Left lung (tissue), 10 donors: Measurements from ENCODE around the gene UBE2Q1. TPM values are rescaled to one million over a fixed set of nuclear protein-coding genes. Genes with fewer than 3 reads are reported as not detected.

Experiments
- ATAC-seq: fragments of 200-7000 bp; cut with Tn5 transposase; one replicate; pipeline ENCODE4 v1.9.1; 2020; ENCODE audit warnings: moderate library complexity
- DNase-seq, 4 donors: peaks; one replicate each; pipeline ENCODE4 v3.0.0-alpha.2; 2013 to 2020
- H3K27ac ChIP-seq, 2 donors: fragments of 200-600 bp; sonication (generic) in 1 of 2; one replicate each; pipeline versions ENCODE4 v1.5.0 to v1.8.0; 2020 to 2021
- H3K27me3 ChIP-seq, 2 donors: fragments of 200-600 bp; sonication (generic) in 1 of 2; one replicate each; pipeline versions ENCODE4 v1.5.0 to v1.8.0; 2020 to 2021
- H3K36me3 ChIP-seq, 2 donors: fragments of 200-600 bp; sonication (generic) in 1 of 2; one replicate each; pipeline versions ENCODE4 v1.5.0 to v1.8.0; 2020 to 2021
- H3K4me1 ChIP-seq, 2 donors: fragments of 200-600 bp; one replicate each; pipeline ENCODE4 v1.8.0; 2021
- H3K4me3 ChIP-seq, 2 donors: fragments of 200-600 bp; sonication (generic) in 1 of 2; one replicate each; pipeline versions ENCODE4 v1.5.0 to v1.8.0; 2020 to 2021; ENCODE audit warnings: mild to moderate bottlenecking in 1 of 2
- H3K9me3 ChIP-seq, 2 donors: fragments of 200-600 bp; sonication (generic) in 1 of 2; one replicate each; pipeline versions ENCODE4 v1.5.0 to v1.8.0; 2020 to 2021
- CTCF ChIP-seq, 2 donors: fragments of 200-600 bp; sonication (generic) in 1 of 2; IDR thresholded peaks; one replicate each; pipeline versions ENCODE4 v1.5.0 to v1.8.0; 2021; ENCODE audit warnings: antibody characterized with exemption in 2 of 2
- intact Hi-C, 2 donors: fragments of 100-400 bp; cut with DNase I; formaldehyde crosslinking; loops; one replicate each; pipeline versions ENCODE4 v1.11.2 to v1.14.2; 2022
- polyA plus RNA-seq, 6 donors: library from polyadenylated mRNA; unstranded; fragments of 120-200 nt; gene quantifications; one replicate each; pipeline ENCODE4 v1.2.1, GENCODE V29; 2013; ENCODE audit not compliant: insufficient read length in 6 of 6
- total RNA-seq, 2 donors: library from RNA; stranded (reverse); fragmentation: NEBNext Ultra II Directional; extraction: Animal tissue kit (Norgen Biotek cat#: 25700); gene quantifications; one replicate each; pipeline ENCODE4 v1.2.1, GENCODE V29; 2021
- donor health status: DM: no; HTN: yes; CAD: no.
- donor health status: DM: no; HTN: no; CAD: no.

Gene UBE2Q1
- total and polyA plus RNA-seq, 8 donors: 87.0 to 104 (median 100) TPM

DNA sequence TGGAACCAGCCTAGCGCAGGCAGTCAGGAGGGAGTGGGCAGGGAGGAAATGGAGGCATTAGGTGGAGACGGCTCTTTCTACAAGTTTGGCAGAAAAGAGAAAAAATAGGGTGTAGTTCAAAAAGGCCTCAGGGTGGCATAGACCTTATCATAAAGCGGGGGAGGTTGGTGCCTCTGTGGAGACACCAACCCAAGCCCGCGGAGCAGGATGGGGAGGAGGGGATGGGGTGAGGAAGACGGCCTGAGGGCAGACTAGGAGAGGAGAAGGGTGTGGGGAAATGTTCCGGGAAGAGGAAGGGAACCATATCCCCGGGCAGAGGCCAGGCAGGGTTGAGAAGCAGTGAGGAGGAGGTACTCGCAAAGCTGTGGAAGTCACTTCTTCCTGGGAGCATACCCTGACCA lies 38.9 kb downstream of the UBE2Q1 start:
- Histone ChIP-seq H3K36me3 (no peaks in the 10 kb centered on the region), H3K27me3 (no peaks in the 10 kb centered on the region), H3K4me3 (no peak overlapping the region), H3K4me1 (peaks cover 0 to 29% of the 10 kb centered on the region in 2 donors), H3K27ac (no peak overlapping the region), H3K9me3 (no peaks in the 10 kb centered on the region)
- no peak for DNase-seq
- intact Hi-C loops: no loop called here
- ATAC-seq: peak; percentile 21
- no peak for TF ChIP-seq CTCF (IDR thresholded peaks at IDR 0.05)

GRCh38 chr1:154517661-154518060 lies 40.8 kb downstream of the UBE2Q1 start:
- ATAC-seq (no peak), DNase-seq (no peak)
- no peak overlapping the region for H3K27ac ChIP-seq
- H3K27me3 ChIP-seq: no peaks in the 10 kb centered on the region
- no peaks in the 10 kb centered on the region for H3K36me3 ChIP-seq
- intact Hi-C loops: no loop called here
- no peak overlapping the region for H3K4me3 ChIP-seq
- H3K9me3 ChIP-seq: no peaks in the 10 kb centered on the region
- H3K4me1 ChIP-seq: peaks cover 0 to 29% of the 10 kb centered on the region in 2 donors
- no peak for TF ChIP-seq CTCF (IDR thresholded peaks at IDR 0.05)

DNA sequence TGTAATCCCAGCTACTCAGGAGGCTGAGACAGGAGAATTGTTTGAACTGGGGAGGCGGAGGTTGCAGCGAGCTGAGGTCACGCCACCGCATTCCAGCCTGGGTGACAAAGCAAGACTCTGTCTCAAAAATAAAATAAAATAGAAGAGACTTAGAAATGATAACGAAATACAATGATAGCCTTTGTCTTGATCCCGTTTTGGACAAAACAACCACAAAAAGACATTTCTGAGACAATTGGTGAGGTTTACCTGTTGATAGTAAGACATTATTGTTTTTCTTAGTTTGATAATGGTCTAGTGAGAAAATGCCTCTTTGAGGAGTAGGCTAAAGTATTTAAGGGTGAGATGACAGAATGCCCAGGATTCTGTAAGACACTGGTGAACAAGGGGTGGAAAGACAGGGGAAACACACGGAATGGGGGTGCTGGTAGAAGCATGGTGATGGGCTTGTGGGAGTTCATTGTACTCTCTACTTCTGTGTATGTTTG lies 44.4 kb downstream of the UBE2Q1 start:
- intact Hi-C loops: no loop called here
- DNase-seq: no peak
- no peaks in the 10 kb centered on the region for H3K36me3 ChIP-seq
- H3K4me3 ChIP-seq: no peak overlapping the region
- H3K9me3 ChIP-seq: no peaks in the 10 kb centered on the region
- no peaks in the 10 kb centered on the region for H3K27me3 ChIP-seq
- H3K4me1 ChIP-seq: no peaks in the 10 kb centered on the region
- H3K27ac ChIP-seq: no peak overlapping the region
- TF ChIP-seq CTCF (IDR thresholded peaks at IDR 0.05): no peak
- no peak for ATAC-seq

- no peak overlapping the region for H3K27ac ChIP-seq
- TF ChIP-seq CTCF (IDR thresholded peaks at IDR 0.05): no peak
- DNase-seq (no peak), ATAC-seq (peak; percentile 61)
- H3K4me1 ChIP-seq: no peaks in the 10 kb centered on the region
- H3K27me3 ChIP-seq: peaks cover 0 to 5% of the 10 kb centered on the region in 2 donors
- intact Hi-C loops: no loop called here
- no peak overlapping the region for H3K4me3 ChIP-seq
- no peaks in the 10 kb centered on the region for H3K36me3 ChIP-seq
- H3K9me3 ChIP-seq: no peaks in the 10 kb centered on the region
Measured at GRCh38 chr1:154512760-154513159, 45.7 kb downstream of the UBE2Q1 start.

- TF ChIP-seq CTCF (IDR thresholded peaks at IDR 0.05): no peak
- H3K27ac ChIP-seq: no peak overlapping the region
- peaks cover 0 to 3% of the 10 kb centered on the region in 2 donors for H3K36me3 ChIP-seq
- H3K9me3 ChIP-seq: peaks cover 0 to 2% of the 10 kb centered on the region in 2 donors
- no peak overlapping the region for H3K4me3 ChIP-seq
- ATAC-seq (no peak), DNase-seq (no peak)
- H3K27me3 ChIP-seq: peaks cover 0 to 66% of the 10 kb centered on the region in 2 donors
- H3K4me1 ChIP-seq: peaks cover 0 to 23% of the 10 kb centered on the region in 2 donors
- intact Hi-C loops: no loop called here
Measured at GRCh38 chr1:154503898-154504297, 54.6 kb downstream of the UBE2Q1 start.
